ENCODE results near the gene PRIMA1. TPM values are rescaled to one million over a fixed set of nuclear protein-coding genes. Genes with fewer than 3 reads are reported as not detected.

Gene PRIMA1
- total RNA-seq, 6 experiments from 2014 or later: 0.31 to 0.95 (median 0.43) TPM; not detected in 2

DNA sequence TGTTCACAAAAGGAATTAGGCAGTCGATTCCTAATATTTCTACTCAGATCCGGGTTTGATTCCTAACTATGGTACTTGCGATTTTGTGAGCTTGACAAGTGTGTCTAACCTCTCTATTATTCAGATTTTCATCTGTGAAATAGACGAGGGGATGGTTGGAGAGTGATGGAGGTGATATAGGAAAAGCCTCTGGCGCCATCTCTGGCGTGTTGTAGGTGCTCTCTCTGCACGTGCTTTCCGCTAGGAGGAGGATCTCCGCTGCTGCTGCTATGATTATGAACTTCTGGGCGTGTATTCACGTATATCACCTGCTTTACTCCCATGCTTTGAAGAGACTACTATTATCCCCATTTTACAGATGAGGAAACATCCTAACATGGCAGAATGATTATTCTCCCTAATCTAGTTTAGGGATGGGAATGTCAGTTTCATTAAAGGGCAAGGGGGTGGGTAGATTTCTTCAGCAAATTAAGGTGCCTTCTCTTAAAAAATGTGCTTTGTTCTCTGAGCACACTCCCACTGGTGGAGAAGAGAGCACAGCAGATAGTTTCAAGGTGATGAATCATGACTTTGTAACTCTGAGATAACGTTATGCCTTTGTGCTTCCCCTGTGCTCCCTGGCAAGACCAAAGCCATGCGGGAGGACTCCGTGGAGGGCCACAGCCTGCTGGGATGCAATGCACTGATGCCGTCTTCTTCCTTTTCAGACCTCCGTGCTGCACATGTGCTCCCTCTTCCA is 97.1 kb downstream of the PRIMA1 start:
- no peaks in the 10 kb centered on the region for H3K9me3 ChIP-seq
- H3K27me3 ChIP-seq: no peaks in the 10 kb centered on the region
- no peaks in the 10 kb centered on the region for H3K36me3 ChIP-seq
- H3K27ac ChIP-seq: no peak overlapping the region
- H3K4me3 ChIP-seq: no peak overlapping the region
- no peaks in the 10 kb centered on the region for H3K4me1 ChIP-seq
- 67% methylated on average over 16 of the region's 16 CpGs for WGBS (ENCODE audit: insufficient coverage, low coverage, low lambda C conversion rate, missing lambda C conversion rate)
- intact Hi-C loops (cut with DNase I): no loop called here
- DNase-seq (no peak), ATAC-seq (no peak)
- no peak for TF ChIP-seq POLR2A (IDR thresholded peaks at IDR 0.05)
- TF ChIP-seq, protein P1, sequence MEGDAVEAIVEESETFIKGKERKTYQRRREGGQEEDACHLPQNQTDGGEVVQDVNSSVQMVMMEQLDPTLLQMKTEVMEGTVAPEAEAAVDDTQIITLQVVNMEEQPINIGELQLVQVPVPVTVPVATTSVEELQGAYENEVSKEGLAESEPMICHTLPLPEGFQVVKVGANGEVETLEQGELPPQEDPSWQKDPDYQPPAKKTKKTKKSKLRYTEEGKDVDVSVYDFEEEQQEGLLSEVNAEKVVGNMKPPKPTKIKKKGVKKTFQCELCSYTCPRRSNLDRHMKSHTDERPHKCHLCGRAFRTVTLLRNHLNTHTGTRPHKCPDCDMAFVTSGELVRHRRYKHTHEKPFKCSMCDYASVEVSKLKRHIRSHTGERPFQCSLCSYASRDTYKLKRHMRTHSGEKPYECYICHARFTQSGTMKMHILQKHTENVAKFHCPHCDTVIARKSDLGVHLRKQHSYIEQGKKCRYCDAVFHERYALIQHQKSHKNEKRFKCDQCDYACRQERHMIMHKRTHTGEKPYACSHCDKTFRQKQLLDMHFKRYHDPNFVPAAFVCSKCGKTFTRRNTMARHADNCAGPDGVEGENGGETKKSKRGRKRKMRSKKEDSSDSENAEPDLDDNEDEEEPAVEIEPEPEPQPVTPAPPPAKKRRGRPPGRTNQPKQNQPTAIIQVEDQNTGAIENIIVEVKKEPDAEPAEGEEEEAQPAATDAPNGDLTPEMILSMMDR (IDR thresholded peaks at IDR 0.05): no peak

DNA sequence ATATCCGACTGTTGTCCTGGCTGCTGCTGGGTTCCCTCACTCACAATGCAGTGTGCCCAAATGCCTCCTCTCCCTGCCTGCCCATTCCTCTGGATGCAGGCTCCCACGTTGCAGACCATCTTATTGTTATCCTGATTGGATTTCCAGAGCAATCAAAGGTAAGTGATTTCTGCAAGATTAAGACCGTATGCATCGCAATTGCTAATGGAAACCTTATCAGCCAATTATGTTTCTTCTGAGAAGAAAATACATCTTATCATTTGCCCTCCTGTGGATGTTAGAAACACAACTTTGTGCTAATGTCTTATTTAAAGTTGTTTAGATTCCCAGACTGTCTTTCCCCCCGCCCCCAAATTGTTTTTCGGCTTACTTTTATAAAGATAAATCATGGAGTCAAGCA is 98.1 kb downstream of the PRIMA1 start:
- ATAC-seq (no peak), DNase-seq (no peak)
- H3K27me3 ChIP-seq: no peaks in the 10 kb centered on the region
- no peak overlapping the region for H3K4me3 ChIP-seq
- H3K27ac ChIP-seq: no peak overlapping the region
- intact Hi-C loops (cut with DNase I): no loop called here
- H3K36me3 ChIP-seq: no peaks in the 10 kb centered on the region
- TF ChIP-seq, protein P1 (IDR thresholded peaks at IDR 0.05): no peak
- no peak for TF ChIP-seq POLR2A (IDR thresholded peaks at IDR 0.05)
- H3K9me3 ChIP-seq: no peaks in the 10 kb centered on the region
- WGBS (ENCODE audit: insufficient coverage, low coverage, low lambda C conversion rate, missing lambda C conversion rate): 33% methylated on average over 6 of the region's 6 CpGs
- H3K4me1 ChIP-seq: no peaks in the 10 kb centered on the region

DNA sequence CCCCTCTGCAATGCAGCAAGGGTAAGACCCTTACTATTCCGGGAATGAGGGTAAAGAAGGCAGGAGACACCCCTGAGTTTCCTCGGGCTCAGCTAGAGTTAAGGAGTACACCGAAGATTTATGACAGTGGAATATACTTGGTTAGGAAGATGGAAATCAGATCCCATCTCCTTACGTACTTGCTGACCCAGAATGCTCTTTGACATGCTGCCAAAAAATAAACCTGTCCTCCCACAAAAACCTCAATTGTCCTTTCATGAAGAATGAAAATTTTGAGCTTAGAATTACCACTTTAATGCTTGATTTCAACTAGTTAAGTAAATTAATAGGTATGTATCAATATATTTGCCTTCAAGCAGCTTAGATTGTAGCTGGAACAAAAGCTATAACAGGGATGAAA is 99.5 kb downstream of the PRIMA1 start:
- H3K4me3 ChIP-seq: no peak overlapping the region
- no peaks in the 10 kb centered on the region for H3K36me3 ChIP-seq
- DNase-seq (no peak), ATAC-seq (no peak)
- TF ChIP-seq, protein P1 (IDR thresholded peaks at IDR 0.05): no peak
- no peak for TF ChIP-seq POLR2A (IDR thresholded peaks at IDR 0.05)
- no peak overlapping the region for H3K27ac ChIP-seq
- intact Hi-C loops (cut with DNase I): no loop called here
- no peaks in the 10 kb centered on the region for H3K27me3 ChIP-seq
- 35% methylated on average over 4 of the region's 4 CpGs for WGBS (ENCODE audit: insufficient coverage, low coverage, low lambda C conversion rate, missing lambda C conversion rate)
- H3K4me1 ChIP-seq: no peaks in the 10 kb centered on the region
- no peaks in the 10 kb centered on the region for H3K9me3 ChIP-seq

DNA sequence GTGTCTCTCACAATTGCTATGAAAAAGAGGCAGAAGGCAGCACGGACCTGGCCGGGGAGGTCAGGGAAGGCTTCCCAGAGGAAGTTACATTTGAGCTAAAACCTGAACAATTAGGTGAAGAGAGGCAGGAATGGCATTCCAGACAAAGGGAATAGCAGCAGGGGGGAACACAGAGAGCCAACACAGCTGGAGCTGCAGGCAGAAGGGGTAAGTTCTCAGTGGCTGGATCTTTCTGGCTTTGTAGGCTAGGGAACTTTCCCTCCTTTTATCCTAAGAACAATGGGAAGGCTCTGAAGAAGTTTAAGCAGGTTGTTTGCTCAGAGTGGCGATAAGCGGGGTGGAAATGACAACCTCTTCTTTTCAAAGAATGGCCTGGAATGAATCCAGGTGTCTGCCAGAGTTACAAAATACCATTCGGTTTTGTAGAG is 100.0 kb downstream of the PRIMA1 start:
- H3K4me1 ChIP-seq: no peaks in the 10 kb centered on the region
- intact Hi-C loops (cut with DNase I): no loop called here
- 7% methylated on average over 3 of the region's 5 CpGs for WGBS (ENCODE audit: insufficient coverage, low coverage, low lambda C conversion rate, missing lambda C conversion rate)
- TF ChIP-seq POLR2A (IDR thresholded peaks at IDR 0.05): no peak
- TF ChIP-seq, protein P1 (IDR thresholded peaks at IDR 0.05): no peak
- no peaks in the 10 kb centered on the region for H3K36me3 ChIP-seq
- no peak overlapping the region for H3K27ac ChIP-seq
- H3K4me3 ChIP-seq: no peak overlapping the region
- H3K27me3 ChIP-seq: no peaks in the 10 kb centered on the region
- no peak for DNase-seq
- no peaks in the 10 kb centered on the region for H3K9me3 ChIP-seq
- ATAC-seq: no peak
